Activated CD4-positive, alpha-beta T cell treated with anti-CD3 and anti-CD28 coated beads, Interleukin-10, Interleukin-2, amounts not matched to agents 100 ng/mL and 50 ng/mL, durations not matched to agents 16 hours and 8 hours (primary cell): ENCODE data around the gene REXO4.
A peak's percentile ranks its signal among the peaks of the same experiment; 100 is the strongest.
"Not testable (repeated sequence)": the region's sequence is repeated elsewhere in the genome, so short reads cannot be mapped to it uniquely, and the experiment has no call there.

Experiments
- DNase-seq: peaks from one replicate; pipeline ENCODE4 v3.0.0-alpha.2; 2020

The REXO4 gene

DNA sequence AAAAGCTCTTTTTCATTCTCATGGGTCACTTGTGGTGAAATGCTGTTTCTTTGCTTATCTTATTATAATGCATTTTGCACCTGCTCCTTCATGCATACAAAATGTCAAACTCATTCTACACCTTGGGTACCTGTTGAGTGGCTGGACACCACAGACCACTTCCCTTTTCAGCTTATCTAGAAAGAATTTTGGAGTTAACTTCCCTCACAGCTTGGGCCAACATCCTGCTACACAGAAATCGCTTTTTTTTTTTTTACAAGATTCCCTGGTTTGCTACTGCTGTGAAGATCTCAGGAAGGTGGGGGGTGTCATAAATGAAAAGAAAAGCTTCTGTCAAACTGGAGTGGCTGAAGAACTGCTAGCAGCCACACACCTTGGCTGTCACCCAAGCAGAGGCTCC is 2.6 kb downstream of the REXO4 start:
- no peak for DNase-seq

DNA sequence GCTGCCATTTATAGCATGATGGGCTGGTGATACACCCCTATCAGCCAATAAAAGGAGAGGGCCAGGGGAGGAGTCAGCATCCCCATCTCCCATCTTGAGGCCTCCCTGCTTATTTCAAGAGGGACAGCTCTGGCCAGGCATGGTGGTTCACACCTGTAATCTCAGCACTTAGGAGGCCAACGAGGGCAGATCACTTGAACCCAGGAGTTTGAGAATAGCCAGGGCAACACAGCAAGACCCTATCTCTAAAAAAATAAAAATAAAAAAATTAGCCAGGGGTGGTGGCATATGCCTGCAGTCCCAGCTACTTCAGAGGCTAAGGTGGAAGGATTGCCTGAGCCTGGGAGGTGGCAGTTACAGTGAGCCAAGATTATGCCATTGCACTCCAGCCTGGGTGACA is 9.8 kb downstream of the REXO4 start:
- DNase-seq, result no peak

DNA sequence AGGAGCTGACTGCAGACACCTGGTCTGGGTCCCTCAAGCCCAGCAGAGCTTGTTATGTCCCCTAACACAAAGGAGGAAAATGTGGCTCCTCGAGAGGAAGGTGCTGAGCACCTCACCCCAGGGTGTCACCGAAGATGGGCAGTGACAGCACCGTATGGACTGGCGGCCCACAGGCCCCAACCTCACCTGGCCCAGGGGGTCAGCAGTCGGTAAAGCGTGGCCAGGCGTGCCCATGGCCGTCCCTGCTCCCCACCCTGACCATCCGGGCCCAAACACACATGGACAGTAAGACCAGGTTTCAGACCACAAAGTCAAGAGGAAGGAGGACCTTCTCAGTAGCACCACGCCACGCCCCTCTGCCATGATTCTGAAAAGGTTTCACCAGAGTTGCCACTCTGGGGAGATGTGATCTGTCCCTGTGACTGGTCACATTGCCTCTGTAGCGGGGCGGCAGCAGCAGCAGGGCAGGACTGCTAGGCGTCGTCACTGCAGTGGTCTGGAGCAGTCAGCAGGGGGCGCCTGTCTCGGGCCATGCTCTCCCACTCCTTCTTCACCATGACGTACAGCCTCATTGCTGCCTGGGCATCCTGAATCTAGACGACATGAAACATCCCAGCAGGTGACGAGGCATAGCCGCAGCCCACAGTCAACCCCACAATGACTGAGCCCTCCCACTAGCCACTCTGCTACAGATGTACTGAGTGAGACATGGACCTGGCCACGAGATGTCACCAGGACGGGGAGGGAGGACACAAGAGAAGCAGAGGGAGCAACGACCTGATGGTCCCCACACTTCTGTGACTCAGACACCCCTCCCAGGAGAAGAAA is 11.1 kb downstream of the REXO4 start:
- peak; percentile 89 for DNase-seq

DNA sequence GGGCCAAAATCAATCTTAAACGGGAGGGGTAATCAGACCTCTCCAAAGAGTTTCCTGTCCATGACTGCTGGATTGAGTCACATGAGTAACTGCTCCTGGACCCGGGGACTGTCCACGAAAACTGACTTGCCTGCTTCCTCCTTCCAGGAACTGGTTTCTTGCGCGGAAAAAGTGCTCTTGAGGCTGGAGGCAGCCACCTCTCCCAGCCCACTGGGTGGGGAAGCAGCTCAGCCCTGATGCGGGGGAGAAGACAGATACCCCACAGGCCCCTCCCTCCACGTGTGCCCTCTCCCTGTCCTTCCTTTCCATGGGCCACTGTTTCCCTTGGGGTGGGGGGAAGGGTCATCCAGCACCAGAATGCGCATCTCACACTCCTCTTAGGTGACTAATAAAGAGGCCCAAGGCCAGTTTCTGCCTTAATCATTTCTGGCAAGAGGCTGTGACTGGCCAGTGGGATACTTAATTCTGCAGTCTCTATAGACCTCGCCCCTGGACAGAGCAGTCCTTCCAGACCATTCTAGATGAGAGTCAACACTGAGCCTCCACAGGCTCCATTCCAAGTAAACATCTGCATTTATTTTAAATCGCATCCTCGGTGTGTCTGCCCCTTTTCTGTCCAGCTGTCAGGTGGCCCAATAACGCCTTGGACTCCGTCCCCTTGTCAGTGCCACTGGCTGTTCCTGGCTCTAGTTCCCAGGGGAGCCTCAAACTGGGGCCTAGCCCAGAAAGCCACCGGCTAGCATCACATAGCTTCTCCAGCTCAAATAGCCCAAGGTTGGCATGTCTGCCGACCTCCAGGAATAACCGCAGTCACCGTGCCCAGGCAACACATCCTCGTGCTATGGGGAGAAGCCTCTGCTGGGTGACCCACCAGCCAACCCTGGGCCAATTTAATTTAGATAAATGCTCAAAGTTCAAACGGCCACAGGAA is 12.0 kb downstream of the REXO4 start:
- DNase-seq, result no peak

DNA sequence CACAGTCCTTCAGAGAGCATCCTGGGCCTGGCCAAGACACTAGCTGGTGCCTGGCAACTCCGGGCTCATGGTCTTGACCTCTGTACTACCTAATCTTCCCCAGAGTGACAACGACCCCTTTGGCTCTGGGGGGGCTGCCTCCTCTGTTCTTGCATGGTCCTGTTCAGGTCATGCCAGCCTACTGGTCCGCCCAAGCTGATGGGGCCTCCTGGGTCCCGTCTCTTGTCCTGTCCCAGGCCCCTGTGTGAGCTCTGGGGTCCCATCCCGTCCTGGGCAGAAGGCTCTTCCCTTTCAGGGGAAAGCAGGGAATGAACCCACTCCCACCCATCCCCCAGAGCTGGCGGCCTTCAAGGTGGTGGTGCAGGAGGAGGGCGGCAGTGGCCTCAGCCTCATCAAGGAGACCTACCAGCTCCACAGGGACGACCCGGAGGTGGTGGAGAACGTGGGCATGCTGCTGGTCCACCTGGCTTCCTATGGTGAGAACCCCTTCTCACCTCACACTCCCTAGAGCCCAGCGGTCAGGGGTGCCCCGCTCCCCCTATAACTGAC is 13.3 kb downstream of the REXO4 start:
- no peak for DNase-seq

DNA sequence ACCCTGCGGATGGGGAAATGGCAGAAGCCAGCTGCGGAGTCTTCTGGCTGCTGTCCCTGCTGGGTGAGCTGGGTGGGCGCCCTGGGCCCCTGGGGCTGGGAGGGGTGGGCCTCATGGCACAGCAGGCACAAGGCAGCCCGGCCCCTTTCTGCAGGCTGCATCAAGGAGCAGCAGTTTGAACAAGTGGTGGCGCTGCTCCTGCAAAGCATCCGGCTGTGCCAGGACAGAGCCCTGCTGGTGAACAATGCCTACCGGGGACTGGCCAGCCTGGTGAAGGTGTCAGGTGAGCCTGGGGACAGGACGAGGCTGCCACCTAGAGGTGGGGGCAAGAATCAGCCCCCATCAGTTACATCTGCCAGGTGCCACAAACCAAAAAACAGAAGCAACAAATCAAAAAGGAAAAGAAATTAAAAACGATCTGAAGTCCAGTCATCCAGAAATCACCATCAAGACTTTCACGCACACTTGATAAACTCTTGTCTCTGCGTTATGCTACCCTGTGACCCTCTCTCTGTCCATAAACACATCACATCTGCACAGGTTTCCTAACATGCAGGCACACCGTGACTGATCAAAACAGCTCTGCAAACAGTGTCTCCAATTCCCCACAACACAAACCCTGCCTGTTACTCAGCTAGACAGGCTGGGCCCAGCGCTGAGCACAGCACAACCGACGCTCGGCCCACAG is 13.9 kb downstream of the REXO4 start:
- peak; percentile 68 for DNase-seq

DNA sequence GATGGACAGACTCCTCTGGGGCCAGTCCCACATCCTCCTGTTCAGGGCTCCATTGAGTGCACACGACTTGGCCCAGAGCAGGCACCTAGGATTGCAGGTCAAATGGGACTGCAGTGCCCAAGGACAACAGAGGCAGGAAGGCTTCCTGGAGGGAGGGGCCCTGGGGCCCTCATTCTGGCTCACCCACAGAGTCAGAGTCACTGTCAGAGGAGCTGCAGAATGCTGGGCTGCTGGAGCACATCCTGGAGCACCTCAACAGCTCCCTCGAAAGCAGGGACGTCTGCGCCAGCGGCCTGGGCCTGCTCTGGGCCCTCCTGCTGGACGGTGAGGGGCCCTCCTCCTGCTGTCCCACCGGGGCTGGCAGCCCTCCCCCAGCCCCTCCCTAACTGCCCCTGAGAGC is 15.1 kb downstream of the REXO4 start:
- no peak for DNase-seq

DNA sequence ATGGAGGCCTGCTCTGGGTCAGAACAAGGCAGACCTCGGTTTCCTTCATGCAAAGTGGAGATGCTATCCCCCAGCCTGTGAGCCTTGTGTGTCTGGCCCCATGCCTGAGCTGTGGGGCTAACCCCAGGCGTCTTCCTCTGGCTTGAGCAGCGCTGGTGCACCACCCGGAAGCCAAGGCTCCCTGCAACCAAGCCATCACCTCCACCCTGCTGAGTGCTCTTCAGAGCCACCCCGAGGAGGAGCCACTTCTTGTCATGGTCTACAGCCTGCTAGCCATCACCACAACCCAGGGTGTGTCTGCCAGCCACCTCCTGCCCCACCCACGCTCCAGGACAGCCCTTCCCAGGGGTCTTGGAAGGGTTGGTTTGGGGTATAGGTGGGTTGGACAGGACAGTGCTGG is 16.2 kb downstream of the REXO4 start:
- no peak for DNase-seq

DNA sequence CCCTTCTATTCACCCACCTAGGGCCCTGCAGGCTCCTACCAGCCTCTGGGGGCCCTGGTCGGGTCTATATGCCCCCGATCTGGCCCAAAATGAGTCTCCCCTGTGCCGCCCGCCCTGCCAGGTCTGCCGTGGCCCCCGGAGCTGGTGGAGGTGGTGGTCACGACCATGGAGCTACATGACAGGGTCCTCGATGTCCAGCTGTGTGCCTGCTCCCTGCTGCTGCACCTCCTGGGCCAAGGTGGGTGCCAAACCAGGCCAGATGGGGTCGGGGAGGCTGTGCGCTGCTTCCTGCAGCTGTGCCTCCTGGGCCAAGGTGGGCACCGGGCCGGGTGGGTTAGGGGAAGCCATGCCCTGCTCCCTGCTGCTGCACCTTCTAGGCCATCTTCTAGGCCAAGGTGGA is 17.5 kb downstream of the REXO4 start:
- DNase-seq, result no peak

DNA sequence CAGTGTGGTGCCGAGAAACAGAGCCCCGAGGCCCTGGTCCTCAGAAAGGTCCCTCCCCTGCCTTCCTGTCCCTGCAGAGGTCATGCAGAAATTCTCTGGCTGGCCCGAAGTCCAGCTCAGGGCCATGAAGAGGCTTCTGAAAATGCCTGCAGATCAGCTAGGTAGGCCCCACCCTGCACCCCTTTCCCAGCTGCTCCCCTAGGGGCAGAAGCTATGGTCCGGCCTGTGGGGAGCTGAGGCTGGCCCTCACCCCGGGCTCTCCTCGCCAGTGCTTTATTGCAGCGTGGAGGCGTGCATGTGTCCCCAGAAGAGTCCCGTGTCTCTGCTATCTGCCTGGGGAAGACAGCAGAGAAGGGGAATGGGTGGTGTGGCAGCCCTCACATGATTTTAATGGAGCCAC is 19.9 kb downstream of the REXO4 start:
- DNase-seq, result no peak

DNA sequence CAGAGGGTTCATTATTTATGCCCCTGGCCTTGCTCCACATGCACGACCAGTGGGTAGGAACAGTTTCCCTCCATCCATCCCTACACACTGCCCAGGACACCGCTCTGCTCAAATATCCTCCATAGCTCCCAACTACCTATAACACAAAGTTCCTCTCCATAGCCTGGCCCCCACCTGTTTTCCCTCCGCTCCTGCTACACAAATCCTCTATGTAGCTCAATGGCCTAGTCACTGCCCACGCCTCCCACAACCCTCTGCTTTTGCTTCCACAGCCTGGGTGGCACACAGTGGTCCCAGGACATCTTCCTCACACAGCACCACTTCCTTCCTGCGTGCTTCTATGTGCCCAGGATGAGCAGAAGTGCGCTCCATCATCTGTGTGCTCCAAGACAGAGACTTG is 20.4 kb downstream of the REXO4 start:
- DNase-seq, result no peak

DNA sequence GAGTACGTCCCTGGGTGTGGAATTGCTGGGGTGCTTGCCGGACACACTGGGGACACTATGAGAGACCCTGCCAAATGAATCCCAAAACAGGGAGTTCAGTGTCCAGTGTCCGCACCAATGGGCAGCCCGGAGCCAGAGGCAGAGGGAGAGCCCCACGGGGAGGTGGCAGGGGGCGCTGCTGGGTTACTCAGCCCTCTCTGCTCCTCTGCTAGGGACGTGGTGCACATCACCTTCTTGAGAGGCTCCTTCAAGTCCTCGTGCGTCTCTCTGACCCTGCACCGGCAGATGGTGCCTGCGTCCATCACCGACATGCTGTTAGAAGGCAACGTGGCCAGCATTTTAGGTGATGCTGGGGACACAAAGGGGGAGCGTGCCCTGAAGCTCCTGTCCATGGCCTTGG is 20.9 kb downstream of the REXO4 start:
- DNase-seq, result no peak

DNA sequence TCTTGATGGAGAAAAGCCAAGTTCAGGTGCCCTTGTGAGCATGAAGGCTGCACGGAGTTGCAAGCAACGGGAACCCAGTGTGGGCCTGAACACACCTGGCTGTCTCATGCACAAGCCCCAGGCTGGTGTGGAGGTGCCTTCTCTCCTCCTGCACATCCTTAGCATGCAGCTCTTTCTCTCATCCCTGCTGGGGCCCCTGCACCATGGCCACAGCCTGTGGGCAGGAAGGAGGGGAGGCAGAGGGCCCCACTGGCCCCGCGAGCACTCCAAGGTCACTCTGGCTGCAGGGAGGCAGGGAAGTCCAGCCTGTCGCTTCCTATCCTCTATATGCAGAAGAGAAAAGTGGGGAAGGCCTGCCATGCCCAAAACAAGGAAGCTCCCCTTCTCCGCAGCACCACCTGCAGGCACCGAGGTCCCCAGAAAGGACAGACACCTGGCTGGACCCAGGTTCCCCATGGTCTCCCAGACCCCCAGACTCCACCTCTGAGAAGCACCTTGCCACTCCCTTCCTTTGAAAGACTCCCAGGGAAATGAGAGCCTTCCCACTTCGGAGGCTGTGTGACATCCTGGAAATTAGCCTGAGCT is 23.0 kb downstream of the REXO4 start:
- no peak for DNase-seq

DNA sequence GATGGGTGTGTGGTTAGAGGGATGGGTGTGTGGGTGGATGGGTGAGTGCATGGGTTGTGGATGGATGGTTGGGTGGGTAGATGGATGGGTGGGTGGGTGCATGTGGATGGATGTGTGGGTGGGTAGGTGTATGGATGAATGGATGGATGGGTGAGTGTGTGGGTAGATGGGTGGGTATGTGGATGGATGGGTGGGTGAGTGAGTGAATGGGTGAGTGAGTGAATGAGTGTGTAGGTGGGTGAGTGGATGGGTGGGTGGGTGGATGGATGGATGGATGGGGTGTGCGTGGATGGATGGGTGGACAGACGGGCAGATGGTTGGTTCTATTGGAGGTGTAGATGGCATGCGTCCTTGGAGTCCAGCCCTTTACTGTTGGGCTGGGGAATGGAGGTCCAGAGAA is 24.4 kb downstream of the REXO4 start:
- DNase-seq, result no peak

DNA sequence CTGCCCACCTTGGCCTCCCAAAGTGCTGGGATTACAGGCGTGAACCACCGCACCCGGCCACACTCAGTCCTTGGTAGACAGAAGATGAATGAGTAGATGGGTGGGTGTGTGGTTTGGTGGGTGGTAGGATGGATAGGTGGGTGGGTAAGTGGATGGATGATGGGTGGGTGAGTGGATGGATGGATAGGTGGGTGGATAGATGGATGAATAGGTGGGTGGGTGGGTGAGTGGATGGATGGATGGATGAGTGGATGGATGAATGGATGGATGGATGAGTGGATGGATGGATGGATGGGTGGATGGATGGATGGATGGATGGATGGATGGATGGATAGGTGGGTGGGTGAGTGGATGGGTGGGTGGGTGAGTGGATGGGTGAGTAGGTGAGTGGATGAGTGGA is 25.5 kb downstream of the REXO4 start:
- not testable (repeated sequence) for DNase-seq

DNA sequence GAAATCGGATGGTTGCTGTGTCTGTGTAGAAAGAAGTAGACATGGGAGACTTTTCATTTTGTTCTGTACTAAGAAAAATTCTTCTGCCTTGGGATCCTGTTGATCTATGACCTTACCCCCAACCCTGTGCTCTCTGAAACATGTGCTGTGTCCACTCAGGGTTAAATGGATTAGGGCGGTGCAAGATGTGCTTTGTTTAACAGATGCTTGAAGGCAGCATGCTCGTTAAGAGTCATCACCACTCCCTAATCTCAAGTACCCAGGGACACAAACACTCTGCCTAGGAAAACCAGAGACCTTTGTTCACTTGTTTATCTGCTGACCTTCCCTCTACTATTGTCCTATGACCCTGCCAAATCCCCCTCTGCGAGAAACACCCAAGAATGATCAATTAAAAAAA is 26.4 kb downstream of the REXO4 start:
- not testable (repeated sequence) for DNase-seq

DNA sequence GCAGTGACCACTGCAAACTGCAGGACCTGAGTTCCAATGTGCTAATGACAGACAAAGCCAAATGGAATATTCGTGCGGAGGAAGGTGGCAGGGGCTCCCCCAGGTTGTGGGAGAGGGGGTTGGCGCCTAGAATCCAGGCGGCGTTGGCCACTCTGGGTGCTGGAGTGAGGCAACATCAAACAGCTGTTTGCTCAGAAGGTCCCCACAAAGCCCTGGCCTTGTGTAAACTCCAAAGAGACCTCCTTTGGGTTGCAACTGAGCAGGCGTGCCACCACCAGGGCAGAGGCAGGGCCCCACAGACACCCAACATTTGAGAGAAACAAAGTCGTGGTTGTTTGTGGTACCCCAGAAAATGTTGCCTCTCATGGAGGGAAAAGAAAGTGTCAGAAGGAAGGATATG is 27.1 kb downstream of the REXO4 start:
- DNase-seq, result no peak

DNA sequence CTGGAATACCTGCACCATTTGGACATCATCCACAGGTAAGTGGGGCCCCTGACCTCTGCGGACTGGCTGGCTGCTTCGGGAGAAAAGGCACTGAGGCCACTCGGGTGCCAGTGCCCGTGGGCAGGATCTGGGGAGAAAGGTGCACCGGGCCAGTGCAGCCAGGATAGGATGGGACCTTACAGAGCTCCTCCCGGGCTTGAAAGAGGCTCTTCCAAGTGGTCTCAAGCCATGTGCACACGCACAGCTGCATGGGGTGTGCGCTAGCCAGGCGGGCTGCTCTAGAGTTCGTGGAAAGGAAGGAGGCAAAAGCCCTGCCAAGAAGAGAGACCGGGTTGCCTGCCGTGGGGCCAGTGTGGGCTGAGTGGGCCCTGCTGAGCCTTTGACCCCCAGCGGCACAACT is 28.2 kb downstream of the REXO4 start:
- no peak for DNase-seq

DNA sequence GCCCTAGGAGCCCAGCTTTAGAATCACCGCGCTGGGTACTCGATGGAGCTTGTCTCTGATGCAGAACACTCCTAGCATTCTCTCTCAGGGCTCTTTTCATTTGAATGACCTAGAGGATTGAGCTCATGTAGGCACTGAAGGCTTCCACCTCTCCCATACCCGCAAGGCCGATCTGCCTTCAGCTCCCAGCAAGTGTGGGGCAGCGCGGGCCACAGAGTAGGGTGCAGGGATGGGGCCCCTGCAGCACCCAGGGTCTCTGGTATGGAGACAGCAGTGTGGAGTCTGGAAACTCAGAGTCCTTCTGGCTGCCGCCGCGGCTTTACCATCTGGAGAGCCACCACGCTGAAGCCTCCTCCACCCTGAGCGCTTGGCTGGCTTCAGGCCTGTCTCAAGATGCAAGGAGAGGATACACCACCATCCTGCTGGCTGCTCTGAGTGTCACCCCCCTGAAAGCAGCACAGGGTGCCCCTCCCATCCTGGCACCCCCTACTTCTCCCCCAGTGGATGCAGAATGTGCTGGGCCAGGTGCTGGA is 28.7 kb downstream of the REXO4 start:
- no peak for DNase-seq

DNA sequence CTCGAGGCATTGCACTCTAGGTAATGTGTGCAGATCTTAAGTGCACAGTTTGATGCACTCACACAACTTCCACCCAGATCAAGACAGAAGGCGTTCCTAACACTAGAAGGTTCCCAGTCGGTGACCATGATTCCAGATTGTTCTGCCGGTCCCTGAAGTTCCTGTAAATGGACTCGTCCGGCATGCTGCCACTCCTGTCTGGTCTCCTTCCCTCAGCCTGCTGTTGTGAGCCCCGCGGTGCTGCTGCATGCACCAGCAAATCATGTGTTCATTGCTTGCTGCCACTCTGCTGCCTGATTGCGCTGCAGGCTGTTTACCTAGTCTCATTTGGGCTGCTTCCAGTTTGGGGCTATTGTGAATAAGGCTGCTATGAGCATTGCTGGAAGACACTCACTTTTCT is 30.1 kb downstream of the REXO4 start:
- no peak for DNase-seq

DNA sequence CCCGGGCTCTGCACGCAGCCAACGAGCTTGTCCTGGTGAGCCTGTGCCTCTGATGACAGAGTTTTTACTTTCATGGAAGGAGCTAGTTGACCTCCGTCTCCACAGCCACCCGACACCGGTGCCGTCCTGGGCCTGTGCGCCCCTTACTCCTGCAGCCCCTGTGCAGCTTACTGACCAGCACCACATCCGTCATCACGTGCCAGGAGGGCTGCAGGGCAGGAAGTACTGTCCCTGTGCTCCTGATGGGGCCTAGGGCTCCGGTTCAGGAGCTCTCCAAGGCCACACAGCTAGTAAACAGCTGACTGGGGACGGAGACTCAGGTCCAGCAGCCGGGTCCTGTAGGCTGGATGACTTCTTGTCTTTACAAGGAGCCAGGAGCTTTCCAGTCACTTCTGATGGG is 31.5 kb downstream of the REXO4 start:
- DNase-seq, result no peak

DNA sequence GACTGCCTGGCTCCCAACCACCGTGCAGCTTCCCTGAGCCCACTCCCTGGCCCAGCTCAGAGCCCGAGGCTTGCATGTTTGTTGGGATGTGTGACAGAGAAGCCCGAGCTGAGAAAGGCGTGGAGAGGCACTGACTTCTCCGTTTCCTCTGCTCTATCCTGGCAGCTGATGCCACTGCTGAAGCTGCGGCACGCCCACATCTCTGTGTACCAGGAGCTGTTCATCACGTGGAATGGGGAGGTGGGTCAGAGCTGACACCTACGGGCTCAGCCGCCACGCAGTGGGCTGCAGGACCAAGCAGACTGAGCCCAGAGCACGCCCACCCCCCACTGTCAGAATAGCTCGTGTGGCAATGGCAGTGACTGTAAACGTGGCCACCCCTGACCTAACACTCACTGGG is 32.4 kb downstream of the REXO4 start:
- no peak for DNase-seq
